GM12891 (cell line): ENCODE results near the gene SPG11.
"Not testable (repeated sequence)": the region's sequence is repeated elsewhere in the genome, so short reads cannot be mapped to it uniquely, and the experiment has no call there.

Experiments used
- DNase-seq: peaks from one replicate; pipeline ENCODE4 v3.0.0; 2011; ENCODE audit warnings: low spot score; ENCODE audit not compliant: insufficient read length
- FAIRE-seq: peaks from 2 replicates; lab custom pipeline; 2011; peaks lifted over from hg19 to GRCh38; lab: Jason Lieb, UNC
- PAX5 ChIP-seq: IDR thresholded peaks from 2 replicates; pipeline ENCODE4 v1.6.1; 2011; ENCODE audit warnings: low read length, moderate library complexity, mild to moderate bottlenecking; ENCODE audit not compliant: insufficient read depth, severe bottlenecking
- POLR2A ChIP-seq: IDR thresholded peaks from 2 replicates; pipeline ENCODE4 v1.6.1; 2011; ENCODE audit warnings: low read depth, low read length, control low read depth
- POLR2AphosphoS5 ChIP-seq: IDR thresholded peaks from 2 replicates; pipeline ENCODE4 v1.6.1; 2011; ENCODE audit warnings: low read depth, low read length, control low read depth
- POU2F2 ChIP-seq: IDR thresholded peaks from 2 replicates; pipeline ENCODE4 v1.6.1; 2011; ENCODE audit warnings: low read depth, mild to moderate bottlenecking, control low read depth, low read length, moderate library complexity
- SPI1 ChIP-seq: IDR thresholded peaks from 2 replicates; pipeline ENCODE4 v1.6.1; 2011; ENCODE audit warnings: low read depth, low read length, control low read depth
- TAF1 ChIP-seq: IDR thresholded peaks from 2 replicates; pipeline ENCODE4 v1.6.1; 2011; ENCODE audit warnings: low read depth, low read length, control low read depth

The SPG11 gene

DNA sequence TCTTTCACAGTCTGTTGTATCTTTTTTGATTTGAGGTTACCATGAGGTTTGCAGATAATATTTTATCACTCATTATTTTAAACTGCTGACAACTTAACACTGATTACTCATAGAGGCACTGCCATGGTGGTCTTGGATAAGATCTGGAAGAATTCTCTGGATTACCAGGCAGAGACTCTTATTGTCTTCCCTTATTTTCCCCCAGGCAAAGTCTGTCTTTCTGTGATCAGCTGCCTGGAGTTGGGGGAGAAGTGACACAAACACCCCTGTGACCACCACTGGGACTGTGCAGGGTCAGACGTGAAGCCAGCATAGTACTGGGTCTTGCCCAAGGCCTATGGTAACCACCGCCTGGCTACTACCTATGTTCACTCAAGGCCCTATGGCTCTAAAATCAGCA lies 42.9 kb upstream of the SPG11 start:
- FAIRE-seq, result no peak

DNA sequence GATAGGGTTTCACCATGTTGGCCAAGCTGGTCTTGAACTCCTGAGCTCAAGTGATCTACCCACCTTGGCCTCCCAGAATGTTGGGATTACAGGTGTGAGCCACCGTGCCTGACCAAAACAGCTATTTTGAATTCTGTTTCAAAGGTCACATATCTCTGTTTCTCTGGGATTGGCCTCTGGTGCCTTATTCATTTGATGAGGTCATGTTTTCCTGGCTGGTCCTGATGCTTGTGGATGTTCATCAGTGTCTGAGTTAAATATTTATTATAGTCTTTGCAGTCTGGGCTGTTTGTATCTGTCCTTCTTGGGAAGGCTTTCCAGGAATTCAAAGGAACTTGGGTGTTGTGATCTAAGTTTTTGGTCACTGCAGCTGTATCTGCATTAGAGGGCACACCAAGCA lies 42.5 kb upstream of the SPG11 start:
- no peak for FAIRE-seq
- no peak for DNase-seq
- no peak for TF ChIP-seq PAX5
- no peak for TF ChIP-seq POLR2A
- TF ChIP-seq POLR2AphosphoS5, result no peak
- TF ChIP-seq POU2F2, result no peak
- no peak for TF ChIP-seq TAF1
- no peak for TF ChIP-seq SPI1

More for the DNA sequence above, 42.9 kb upstream of the SPG11 start:
- no peak for TF ChIP-seq SPI1
- TF ChIP-seq PAX5, result no peak
- no peak for DNase-seq

GRCh38 chr15:44700676-44701075 lies 37.2 kb upstream of the SPG11 start:
- DNase-seq, FAIRE-seq: not testable (repeated sequence)

DNA sequence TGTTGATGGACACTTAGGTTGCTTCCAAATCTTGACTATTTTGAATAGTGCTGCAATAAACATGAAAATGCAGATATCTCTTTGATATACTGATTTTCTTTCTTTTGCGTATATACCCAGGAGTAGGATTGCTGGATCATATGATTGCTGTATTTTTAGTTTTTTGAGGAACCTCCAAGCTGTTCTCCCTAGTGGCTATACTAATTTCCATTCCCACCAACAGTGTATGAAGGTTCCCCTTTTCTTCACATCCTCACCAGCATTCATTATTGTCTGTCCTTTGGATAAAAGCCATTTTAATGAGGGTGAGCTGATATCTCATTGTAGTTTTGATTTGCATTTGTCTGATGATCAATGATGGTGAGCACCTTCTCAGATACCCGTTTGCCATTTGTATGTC lies 35.2 kb upstream of the SPG11 start:
- DNase-seq (no peak), FAIRE-seq (peak; percentile 9)
- TF ChIP-seq PAX5, result no peak
- no peak for TF ChIP-seq SPI1
- TF ChIP-seq TAF1, result no peak
- no peak for TF ChIP-seq POLR2A
- TF ChIP-seq POU2F2, result no peak
- no peak for TF ChIP-seq POLR2AphosphoS5

- DNase-seq (no peak), FAIRE-seq (no peak)
- no peak for TF ChIP-seq POU2F2
- no peak for TF ChIP-seq PAX5
- no peak for TF ChIP-seq TAF1
- no peak for TF ChIP-seq SPI1
- no peak for TF ChIP-seq POLR2AphosphoS5
- TF ChIP-seq POLR2A, result no peak
These were observed 33.6 kb upstream of the SPG11 start for GRCh38 chr15:44697014-44697413.

DNA sequence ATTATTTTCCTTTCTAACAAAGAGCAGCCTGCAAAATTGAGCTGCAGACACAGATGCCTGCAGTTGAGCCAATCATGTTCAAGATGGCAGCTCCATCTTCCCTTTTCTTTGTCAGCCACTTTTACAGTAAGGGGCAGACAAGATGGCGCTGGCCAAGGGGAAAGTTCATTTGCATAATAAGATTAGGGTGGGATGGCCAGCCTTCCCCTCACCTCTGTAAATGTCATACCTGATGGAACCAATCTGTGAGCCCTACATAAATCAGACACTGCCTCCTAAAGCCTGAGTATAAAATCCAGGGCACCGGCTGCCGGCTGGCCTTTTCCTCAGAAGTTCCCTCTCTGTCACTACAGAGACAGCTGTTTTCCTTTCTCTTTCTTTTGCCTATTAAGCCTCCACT lies 31.8 kb upstream of the SPG11 start:
- TF ChIP-seq POLR2AphosphoS5, result no peak
- no peak for TF ChIP-seq PAX5
- TF ChIP-seq POU2F2, result no peak
- TF ChIP-seq POLR2A, result no peak
- TF ChIP-seq SPI1, result no peak
- TF ChIP-seq TAF1, result no peak
- DNase-seq (no peak), FAIRE-seq (no peak)

- no peak for DNase-seq
- TF ChIP-seq TAF1 (no peak), POLR2AphosphoS5 (no peak)
- no peak for FAIRE-seq
These were observed 31.0 kb upstream of the SPG11 start for GRCh38 chr15:44694416-44694815.

DNA sequence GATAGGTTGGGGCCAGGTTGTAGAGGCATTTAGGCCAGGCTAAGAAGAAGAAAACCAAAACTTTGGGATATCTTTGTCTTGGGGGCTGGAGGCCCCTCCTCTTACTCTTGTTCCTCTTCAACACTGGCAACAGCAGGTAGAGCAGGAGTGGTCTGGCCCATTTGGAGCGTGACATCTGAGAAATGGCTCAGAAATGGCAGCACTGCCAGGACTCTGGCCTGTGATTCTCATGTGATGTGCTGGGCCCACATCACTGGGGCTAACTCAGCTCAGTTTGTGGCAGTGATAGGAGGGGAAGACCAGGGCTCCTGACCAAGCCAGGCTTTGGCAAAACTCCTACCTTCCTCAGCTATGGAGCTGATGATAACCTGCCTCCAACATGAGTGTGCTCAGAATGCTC lies 29.2 kb upstream of the SPG11 start:
- TF ChIP-seq POLR2A (no peak), PAX5 (no peak), POLR2AphosphoS5 (no peak), POU2F2 (no peak), TAF1 (no peak), SPI1 (no peak)
- FAIRE-seq, result no peak
- DNase-seq, result no peak

DNA sequence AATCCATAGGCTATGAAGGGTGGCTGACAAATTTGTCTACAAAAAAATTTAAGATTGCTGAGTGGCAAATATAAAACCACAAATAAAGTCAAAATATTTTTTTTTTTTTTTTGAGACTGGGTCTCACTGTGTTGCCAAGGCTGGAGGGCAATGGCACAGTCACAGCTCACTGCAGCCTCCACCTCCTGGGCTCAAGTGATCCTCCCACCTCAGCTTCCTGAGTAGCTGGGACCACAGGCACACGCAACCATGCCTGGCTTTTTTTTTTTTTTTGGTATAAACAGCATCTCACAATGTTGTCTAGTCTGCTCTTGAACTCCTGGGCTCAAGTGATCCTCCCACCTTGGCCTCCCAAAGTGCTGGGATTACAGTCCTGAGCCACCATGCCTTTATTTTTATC lies 26.8 kb upstream of the SPG11 start:
- FAIRE-seq, DNase-seq: not testable (repeated sequence)

DNA sequence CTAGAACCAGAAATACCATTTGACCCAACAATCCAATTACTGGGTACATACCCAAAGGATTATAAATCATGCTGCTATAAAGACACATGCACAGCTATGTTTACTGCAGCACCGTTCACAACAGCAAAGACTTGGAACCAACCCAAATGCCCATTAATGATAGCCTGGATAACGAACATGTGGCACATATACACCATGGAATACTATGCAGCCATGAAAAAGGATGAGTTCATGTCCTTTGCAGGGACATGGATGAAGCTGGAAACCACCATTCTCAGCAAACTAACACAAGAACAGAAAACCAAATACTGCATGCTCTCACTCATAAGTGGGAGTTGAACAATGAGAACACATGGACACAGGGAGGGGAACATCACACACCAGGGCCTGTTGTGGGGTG lies 25.9 kb upstream of the SPG11 start:
- not testable (repeated sequence) for FAIRE-seq, DNase-seq

- not testable (repeated sequence) for DNase-seq
- FAIRE-seq, result peak; percentile 72
These were observed 19.6 kb upstream of the SPG11 start for GRCh38 chr15:44682809-44683682.

DNA sequence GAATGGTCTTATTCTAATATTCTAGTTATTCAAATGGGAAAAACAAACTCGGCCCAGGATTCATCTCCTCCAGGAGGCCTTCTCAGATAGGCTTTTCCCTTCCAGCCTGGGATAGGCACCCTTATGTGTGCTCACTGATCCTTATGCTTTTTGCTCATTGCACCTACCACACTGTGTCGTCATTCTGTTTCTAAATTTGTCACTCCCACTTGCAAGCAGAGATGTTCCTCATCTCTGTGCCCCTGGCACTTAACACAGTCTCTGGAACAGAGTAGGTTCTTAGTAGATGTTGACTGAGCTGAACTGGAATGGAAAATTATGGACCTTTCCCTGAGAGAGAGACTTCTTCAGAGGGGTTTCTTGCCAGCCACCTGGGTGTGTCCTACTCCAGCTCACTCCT lies 18.7 kb upstream of the SPG11 start:
- no peak for DNase-seq
- TF ChIP-seq POLR2A (no peak), PAX5 (no peak), TAF1 (no peak), POLR2AphosphoS5 (no peak), POU2F2 (no peak), SPI1 (no peak)
- peak; percentile 13 for FAIRE-seq
